Fibroblast of mammary gland (primary cell): Measurements from ENCODE around the gene TOPORS.

ENCODE experiments used
- DNase-seq: peaks from one replicate; pipeline ENCODE4 v3.0.0-alpha.2; 2010; ENCODE audit warnings: low read depth
- H3K4me3 ChIP-seq: 2 replicates; pipeline ENCODE4 v1.5.1; 2011; ENCODE audit warnings: low read depth, mild to moderate bottlenecking, low read length, moderate library complexity; ENCODE audit not compliant: control insufficient read depth
- CTCF ChIP-seq: conservative IDR thresholded peaks from 2 replicates; pipeline ENCODE4 v1.5.1; 2011; ENCODE audit warnings: low read depth, low read length, inconsistent platforms; ENCODE audit not compliant: control insufficient read depth, insufficient read depth

TOPORS gene

DNA sequence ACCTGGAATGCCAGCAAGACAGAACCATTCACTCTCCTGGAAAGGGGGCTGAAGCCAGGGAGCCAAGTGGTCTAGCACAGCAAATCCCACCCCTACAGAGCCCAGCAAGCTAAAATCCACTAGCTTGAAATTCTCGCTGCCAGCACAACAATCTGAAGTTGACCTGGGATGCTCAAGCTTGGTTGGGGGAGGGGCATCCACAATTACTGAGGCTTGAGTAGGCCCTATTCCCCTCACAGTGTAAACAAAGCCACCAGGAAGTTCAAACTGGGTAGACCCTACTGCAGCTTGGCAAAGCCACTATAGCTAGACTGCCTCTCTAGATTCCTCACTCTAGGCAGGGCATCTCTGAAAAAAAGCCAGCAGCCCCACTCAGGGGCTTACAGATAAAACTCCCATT is 43.7 kb downstream of the TOPORS start:
- no peak for DNase-seq
- no peak for TF ChIP-seq CTCF
- H3K4me3 ChIP-seq: no peak overlapping the region

DNA sequence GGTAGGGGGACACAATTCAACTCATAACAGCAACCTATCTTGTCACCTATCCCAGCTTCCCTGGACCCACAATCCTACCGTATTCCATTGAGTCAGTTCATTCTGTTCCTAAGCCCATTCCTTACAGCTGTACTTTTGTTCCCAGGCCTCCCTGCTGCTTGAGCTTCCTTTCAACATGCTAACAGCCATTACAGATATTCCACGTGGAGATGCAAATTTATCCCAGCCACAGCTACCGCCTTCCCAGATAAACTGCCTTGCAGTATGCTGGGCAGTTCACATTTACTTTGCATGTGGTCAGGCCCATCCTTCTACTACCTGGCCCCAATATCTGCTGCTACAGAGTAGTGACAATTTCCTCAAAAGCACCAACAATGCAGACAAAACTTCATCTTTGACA is 49.4 kb downstream of the TOPORS start:
- no peak overlapping the region for H3K4me3 ChIP-seq
- DNase-seq: no peak
- TF ChIP-seq CTCF: no peak

DNA sequence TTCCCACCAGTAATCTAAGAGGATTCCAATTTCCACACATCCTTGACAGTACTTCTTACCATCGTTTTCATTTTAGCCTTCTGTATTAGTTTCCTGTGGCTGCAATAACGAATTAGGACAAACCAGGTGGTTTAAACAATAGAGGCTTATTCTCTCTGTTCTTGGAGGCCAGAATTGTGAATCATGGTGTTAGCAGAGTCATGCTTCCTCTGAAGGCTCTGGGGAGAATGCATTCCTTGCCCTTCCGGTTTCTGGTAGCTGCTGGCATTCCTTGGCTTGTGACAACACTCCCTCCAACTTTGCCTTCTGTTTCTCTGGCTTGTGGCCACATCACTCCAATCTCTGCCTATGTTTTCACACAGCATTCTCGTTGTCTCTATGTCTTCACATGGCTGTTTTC is 49.9 kb downstream of the TOPORS start:
- no peak overlapping the region for H3K4me3 ChIP-seq
- peak; percentile 83 for DNase-seq
- no peak for TF ChIP-seq CTCF

DNA sequence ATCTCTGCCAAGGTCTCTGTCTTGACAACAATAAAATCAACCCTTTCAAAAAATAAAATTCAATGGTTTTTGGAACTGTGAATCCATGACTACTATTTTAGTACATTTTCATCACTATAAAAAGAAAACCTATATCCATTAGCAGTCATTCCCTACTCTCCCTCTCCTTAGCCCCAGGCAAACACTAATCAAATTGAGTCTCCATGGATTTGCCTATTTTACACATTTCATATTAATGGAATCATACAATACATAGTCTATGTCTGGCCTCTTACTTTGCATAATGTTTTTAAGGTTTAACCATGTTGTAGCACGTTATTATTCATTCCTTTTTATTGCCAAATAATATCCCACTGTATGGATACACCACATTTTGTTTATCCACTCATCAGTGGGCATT is 50.5 kb downstream of the TOPORS start:
- no peak overlapping the region for H3K4me3 ChIP-seq
- DNase-seq: no peak
- no peak for TF ChIP-seq CTCF

GRCh38 chr9:32500768-32501167 is 51.6 kb downstream of the TOPORS start:
- DNase-seq: peak; percentile 64
- TF ChIP-seq CTCF: no peak
- H3K4me3 ChIP-seq: no peak overlapping the region

- TF ChIP-seq CTCF: no peak
- DNase-seq: no peak
- H3K4me3 ChIP-seq: no peak overlapping the region
These were observed 54.5 kb downstream of the TOPORS start for GRCh38 chr9:32497921-32498320.

- H3K4me3 ChIP-seq: no peak overlapping the region
- no peak for DNase-seq
- TF ChIP-seq CTCF: no peak
These were observed 61.8 kb downstream of the TOPORS start for GRCh38 chr9:32490601-32491000.
